Measurements from ENCODE around the gene DYNC1I2.

GRCh38 chr2:171669121-171669520 lies 18.1 kb upstream of the DYNC1I2 start:
- TF ChIP-seq CTCF (conservative IDR thresholded peaks at IDR 0.05 in 1 of 2, IDR thresholded peaks at IDR 0.05 in 1 of 2; ENCODE audit: low read depth in 1 of 2, low read length in 2 of 2) (no peak), EZH2 (IDR thresholded peaks at IDR 0.05; ENCODE audit: low read length, missing control alignments) (no peak)
